ENCODE results near the gene MZB1.
"Not testable (repeated sequence)": the region's sequence is repeated elsewhere in the genome, so short reads cannot be mapped to it uniquely, and the experiment has no call there.

MZB1 gene

DNA sequence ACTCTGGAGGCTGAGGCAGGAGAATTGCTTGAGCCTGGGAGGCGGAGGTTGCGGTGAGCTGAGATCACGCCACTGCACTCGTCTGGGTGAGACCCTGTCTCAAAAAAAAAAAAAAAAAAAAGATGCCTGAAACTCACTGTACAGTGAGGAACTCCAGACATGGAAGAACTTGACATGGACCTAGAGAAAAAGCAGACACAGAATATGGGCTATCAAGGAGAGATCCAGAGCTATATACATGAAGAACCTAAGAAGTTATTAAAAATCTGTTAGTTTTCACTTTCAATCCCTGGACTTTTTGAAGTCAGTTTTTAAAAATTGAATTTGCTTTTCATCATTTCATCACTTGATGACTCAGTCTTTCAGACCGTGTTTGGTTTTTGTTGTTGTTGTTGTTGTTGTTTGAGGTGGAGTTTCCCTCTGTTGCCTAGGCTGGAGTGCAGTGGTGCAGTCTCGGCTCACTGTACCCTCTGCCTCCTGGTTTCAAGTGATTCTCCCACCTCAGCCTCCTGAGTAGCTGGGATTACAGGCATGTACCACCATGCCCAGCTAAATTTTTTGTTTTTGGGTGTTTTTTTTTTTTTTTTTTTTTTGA, 27.8 kb downstream of the MZB1 start:
- no peak overlapping the region for H3K9ac ChIP-seq
- H3K4me3 ChIP-seq (IDR thresholded peaks at IDR 0.05; ENCODE audit: insufficient read depth, low read depth, low read length) = no peak overlapping the region
- H3K27ac ChIP-seq = no peak overlapping the region
- no peaks in the 10 kb centered on the region for H3K27me3 ChIP-seq (ENCODE audit: insufficient read depth, low read depth)
- H4K20me1 ChIP-seq (ENCODE audit: insufficient read depth) = no peaks in the 10 kb centered on the region
- no peak overlapping the region for H3K4me2 ChIP-seq
- H2AFZ ChIP-seq (ENCODE audit: low read depth) = no peak overlapping the region
- peaks cover 35% of the 10 kb centered on the region; the same call in 1 of the 2 replicates for H3K79me2 ChIP-seq (ENCODE audit: insufficient read depth, low read depth)
- no peaks in the 10 kb centered on the region for H3K4me1 ChIP-seq (ENCODE audit: low read depth, poor library complexity, severe bottlenecking)
- H3K36me3 ChIP-seq (ENCODE audit: insufficient read depth) = peaks cover under 1% of the 10 kb centered on the region; the same call in 1 of the 2 replicates
- TF ChIP-seq CTCF (conservative IDR thresholded peaks at IDR 0.05; ENCODE audit: low read depth, low read length) = no peak

- H3K79me2 ChIP-seq (ENCODE audit: insufficient read depth, low read depth) = peaks cover 50% of the 10 kb centered on the region
- no peak overlapping the region for H3K4me3 ChIP-seq (IDR thresholded peaks at IDR 0.05; ENCODE audit: insufficient read depth, low read depth, low read length)
- H3K27me3 ChIP-seq (ENCODE audit: insufficient read depth, low read depth) = no peaks in the 10 kb centered on the region
- no peak overlapping the region for H3K27ac ChIP-seq
- H3K36me3 ChIP-seq (ENCODE audit: insufficient read depth) = no peaks in the 10 kb centered on the region; the same call in 1 of the 2 replicates
- TF ChIP-seq CTCF (conservative IDR thresholded peaks at IDR 0.05; ENCODE audit: low read depth, low read length) = no peak
- H4K20me1 ChIP-seq (ENCODE audit: insufficient read depth) = no peaks in the 10 kb centered on the region
- no peak overlapping the region for H3K9ac ChIP-seq
- no peak overlapping the region for H2AFZ ChIP-seq (ENCODE audit: low read depth)
- no peaks in the 10 kb centered on the region for H3K4me1 ChIP-seq (ENCODE audit: low read depth, poor library complexity, severe bottlenecking)
- H3K4me2 ChIP-seq = no peak overlapping the region
Measured at GRCh38 chr5:139360384-139360783, 29.3 kb downstream of the MZB1 start.

- no peak for TF ChIP-seq CTCF (conservative IDR thresholded peaks at IDR 0.05; ENCODE audit: low read depth, low read length)
- Histone ChIP-seq H3K4me1 (ENCODE audit: low read depth, poor library complexity, severe bottlenecking) (no peaks in the 10 kb centered on the region), H2AFZ (ENCODE audit: low read depth) (no peak overlapping the region), H3K27ac (no peak overlapping the region), H3K79me2 (ENCODE audit: insufficient read depth, low read depth) (peaks cover 67% of the 10 kb centered on the region), H3K9ac (no peak overlapping the region), H3K4me3 (IDR thresholded peaks at IDR 0.05; ENCODE audit: insufficient read depth, low read depth, low read length) (no peak overlapping the region), H3K4me2 (no peak overlapping the region), H3K36me3 (ENCODE audit: insufficient read depth) (no peaks in the 10 kb centered on the region), H3K27me3 (ENCODE audit: insufficient read depth, low read depth) (no peaks in the 10 kb centered on the region), H4K20me1 (ENCODE audit: insufficient read depth) (no peaks in the 10 kb centered on the region)
Measured at GRCh38 chr5:139358064-139358463, 31.6 kb downstream of the MZB1 start.

- not testable (repeated sequence) for H3K4me2 ChIP-seq; H3K36me3 ChIP-seq (ENCODE audit: insufficient read depth); H3K27ac ChIP-seq; H3K4me3 ChIP-seq (IDR thresholded peaks at IDR 0.05; ENCODE audit: insufficient read depth, low read depth, low read length); H2AFZ ChIP-seq (ENCODE audit: low read depth); H3K27me3 ChIP-seq (ENCODE audit: insufficient read depth, low read depth); H3K4me1 ChIP-seq (ENCODE audit: low read depth, poor library complexity, severe bottlenecking); H4K20me1 ChIP-seq (ENCODE audit: insufficient read depth); H3K9ac ChIP-seq
- H3K79me2 ChIP-seq (ENCODE audit: insufficient read depth, low read depth) = peaks cover 87% of the 10 kb centered on the region
Measured at GRCh38 chr5:139355900-139356299, 33.8 kb downstream of the MZB1 start.

DNA sequence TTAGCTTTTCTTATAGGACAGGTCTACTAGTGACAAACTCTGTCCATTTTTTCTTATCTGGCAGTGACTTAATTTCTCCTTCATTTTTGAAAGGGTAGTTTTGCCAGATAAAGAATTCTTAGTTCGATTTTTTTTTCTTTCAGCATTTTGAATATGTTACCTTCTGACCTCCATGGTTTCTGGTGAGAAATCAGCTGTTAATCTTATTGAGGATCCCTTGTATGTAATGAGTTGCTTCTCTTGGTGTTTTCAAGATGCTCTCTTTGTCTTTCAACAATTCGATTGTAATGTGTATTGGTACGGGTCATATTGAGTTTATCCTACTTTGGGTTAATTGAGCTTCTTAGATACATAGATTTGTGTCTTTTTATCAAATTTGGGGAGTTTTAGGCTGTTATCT, 35.5 kb downstream of the MZB1 start:
- no peak overlapping the region for H2AFZ ChIP-seq (ENCODE audit: low read depth)
- no peaks in the 10 kb centered on the region for H3K36me3 ChIP-seq (ENCODE audit: insufficient read depth)
- TF ChIP-seq CTCF (conservative IDR thresholded peaks at IDR 0.05; ENCODE audit: low read depth, low read length) = no peak
- H3K4me3 ChIP-seq (IDR thresholded peaks at IDR 0.05; ENCODE audit: insufficient read depth, low read depth, low read length) = no peak overlapping the region
- no peak overlapping the region for H3K9ac ChIP-seq
- no peak overlapping the region for H3K4me2 ChIP-seq
- H3K27me3 ChIP-seq (ENCODE audit: insufficient read depth, low read depth) = no peaks in the 10 kb centered on the region
- no peaks in the 10 kb centered on the region for H3K4me1 ChIP-seq (ENCODE audit: low read depth, poor library complexity, severe bottlenecking)
- H3K79me2 ChIP-seq (ENCODE audit: insufficient read depth, low read depth) = peaks cover 92% of the 10 kb centered on the region
- no peak overlapping the region for H3K27ac ChIP-seq
- H4K20me1 ChIP-seq (ENCODE audit: insufficient read depth) = no peaks in the 10 kb centered on the region

GRCh38 chr5:139347863-139348262, 41.9 kb downstream of the MZB1 start:
- H2AFZ ChIP-seq (ENCODE audit: low read depth); H3K9ac ChIP-seq; H3K27me3 ChIP-seq (ENCODE audit: insufficient read depth, low read depth); H3K36me3 ChIP-seq (ENCODE audit: insufficient read depth); H3K4me2 ChIP-seq; H3K27ac ChIP-seq; H3K4me3 ChIP-seq (IDR thresholded peaks at IDR 0.05; ENCODE audit: insufficient read depth, low read depth, low read length); H4K20me1 ChIP-seq (ENCODE audit: insufficient read depth): not testable (repeated sequence)
- Histone ChIP-seq H3K79me2 (ENCODE audit: insufficient read depth, low read depth) (peaks cover 93% of the 10 kb centered on the region), H3K4me1 (ENCODE audit: low read depth, poor library complexity, severe bottlenecking) (peaks cover 17% of the 10 kb centered on the region)

- not testable (repeated sequence) for H2AFZ ChIP-seq (ENCODE audit: low read depth); H3K4me2 ChIP-seq; H4K20me1 ChIP-seq (ENCODE audit: insufficient read depth)
Measured at GRCh38 chr5:139345442-139345841, 44.3 kb downstream of the MZB1 start.

More at GRCh38 chr5:139345442-139345841, 44.3 kb downstream of the MZB1 start:
- Histone ChIP-seq H3K4me1 (ENCODE audit: low read depth, poor library complexity, severe bottlenecking) (peaks cover 22% of the 10 kb centered on the region), H3K79me2 (ENCODE audit: insufficient read depth, low read depth) (peaks cover 76% of the 10 kb centered on the region)
- not testable (repeated sequence) for H3K27ac ChIP-seq; H3K9ac ChIP-seq; H3K36me3 ChIP-seq (ENCODE audit: insufficient read depth); H3K4me3 ChIP-seq (IDR thresholded peaks at IDR 0.05; ENCODE audit: insufficient read depth, low read depth, low read length); H3K27me3 ChIP-seq (ENCODE audit: insufficient read depth, low read depth)
